Activated naive CD4-positive, alpha-beta T cell treated with anti-CD3 and anti-CD28 coated beads, Interleukin-2, amount 50 U/mL, for 72 hours (primary cell): ENCODE measurements around the gene CUEDC1. TPM values are rescaled to one million over a fixed set of nuclear protein-coding genes. Genes with fewer than 3 reads are reported as not detected.
"Not testable (repeated sequence)": the region's sequence is repeated elsewhere in the genome, so short reads cannot be mapped to it uniquely, and the experiment has no call there.

Experiments used
- ATAC-seq, 2 donors: fragments of 150-1000 bp; cut with Tn5 transposase; 2 replicates each; pipeline ENCODE4 v1.10.0; 2021; ENCODE audit warnings: mild to moderate bottlenecking in 2 of 2, moderate library complexity in 2 of 2
- DNase-seq, 2 donors: peaks; one replicate each; pipeline ENCODE4 v3.0.0; 2021 to 2022; ENCODE audit warnings: low spot score in 2 of 2
- H3K27ac Mint-ChIP-seq, 2 donors: one replicate each; pipeline ENCODE4 v1.8.0; 2022; ENCODE audit warnings: mild to moderate bottlenecking in 2 of 2, mixed read lengths in 2 of 2
- H3K36me3 Mint-ChIP-seq, 2 donors: one replicate each; pipeline ENCODE4 v1.8.0; 2022; ENCODE audit warnings: mixed read lengths in 2 of 2
- H3K9me3 Mint-ChIP-seq, 2 donors: one replicate each; pipeline ENCODE4 v1.8.0; 2022; ENCODE audit warnings: mixed read lengths in 2 of 2
- total RNA-seq, 2 donors: library from RNA; stranded (reverse); gene quantifications; one replicate each; pipeline ENCODE4 v1.2.3, GENCODE V29; 2022

Gene CUEDC1
- total RNA-seq, 2 donors from 2014 or later = 0.84 TPM; not detected in 1

DNA sequence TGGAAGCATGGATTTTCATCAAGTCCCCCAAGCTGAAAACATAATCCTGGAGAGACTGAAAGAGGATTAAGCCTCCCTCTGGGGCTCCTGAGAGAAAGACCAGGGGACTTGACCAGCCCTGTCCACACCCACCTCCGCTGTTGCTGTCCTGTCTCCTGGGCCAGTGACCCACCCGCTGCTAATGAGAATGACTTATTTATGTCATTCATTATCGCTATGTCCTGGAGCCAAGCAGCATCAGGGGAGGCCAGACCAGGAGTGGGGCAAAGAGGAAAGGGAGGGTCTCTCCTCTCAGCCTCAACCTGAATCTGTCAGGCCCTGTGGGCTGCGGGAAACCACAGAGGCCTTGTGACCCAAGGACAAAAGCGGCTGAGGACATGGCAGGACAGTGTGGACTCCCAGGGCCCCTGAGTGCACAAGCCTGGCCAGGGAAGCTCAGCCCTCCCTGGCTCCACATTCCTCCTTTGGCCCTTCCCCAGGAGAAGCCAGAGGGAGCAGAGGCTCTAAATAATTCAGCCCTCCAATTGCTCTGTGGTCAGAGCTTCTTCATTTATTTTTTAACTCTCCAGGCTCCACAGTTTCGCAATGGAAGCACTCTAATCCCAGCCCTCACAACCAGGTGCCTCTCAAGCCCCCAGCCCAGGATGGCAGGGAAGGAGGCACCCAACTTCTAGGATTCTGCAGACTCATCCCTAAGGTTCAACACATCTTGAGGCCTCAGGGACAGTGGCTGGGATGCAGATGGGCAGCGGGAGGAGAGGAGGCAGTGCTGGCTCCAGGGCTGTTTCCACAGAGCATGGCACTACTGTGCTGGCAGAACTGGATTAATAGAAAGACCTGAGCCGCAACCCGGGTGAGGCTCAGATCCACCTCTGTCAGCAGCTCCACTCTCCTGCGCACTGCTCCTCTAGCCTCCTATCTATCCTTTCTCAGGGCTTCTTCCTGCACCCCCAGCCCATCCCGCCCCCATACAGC is 19.1 kb downstream of the CUEDC1 start:
- no peaks in the 10 kb centered on the region for H3K36me3 Mint-ChIP-seq
- no peaks in the 10 kb centered on the region for H3K9me3 Mint-ChIP-seq
- ATAC-seq (no peak), DNase-seq (no peak)
- H3K27ac Mint-ChIP-seq = peak overlapping the region in 1 of 2 donors; percentile 22

DNA sequence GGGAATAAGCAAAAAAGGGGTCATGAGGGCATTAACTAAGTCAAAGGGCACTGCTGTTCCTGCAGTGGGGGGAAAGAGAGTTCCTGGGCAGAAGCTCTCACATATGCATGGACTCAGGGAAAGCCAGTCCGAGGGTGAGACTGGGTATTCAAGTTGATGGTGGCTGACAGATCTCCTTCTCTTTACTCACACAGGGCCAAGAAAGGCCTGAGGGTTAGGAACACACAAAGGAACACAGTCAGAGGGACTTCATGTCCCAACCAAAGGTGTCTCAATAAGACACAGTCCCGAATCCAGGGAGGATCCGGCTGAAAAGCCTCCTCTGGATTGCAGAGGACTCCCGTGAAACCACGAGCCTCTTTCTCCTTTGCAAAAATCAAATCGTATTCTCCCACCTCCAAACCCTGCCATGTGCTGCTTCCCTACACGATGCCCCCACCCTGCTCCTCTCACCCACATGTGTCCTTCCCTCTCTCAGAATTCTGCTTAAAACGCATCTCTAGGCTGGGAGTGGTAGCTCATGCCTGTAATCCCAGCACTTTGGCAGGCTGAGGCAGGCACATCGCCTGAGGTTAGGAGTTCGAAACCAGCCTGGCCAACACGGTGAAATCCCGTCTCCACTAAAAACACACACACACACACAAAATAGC is 23.6 kb downstream of the CUEDC1 start:
- ATAC-seq (no peak), DNase-seq (no peak)
- H3K9me3 Mint-ChIP-seq = no peaks in the 10 kb centered on the region
- no peaks in the 10 kb centered on the region for H3K36me3 Mint-ChIP-seq
- H3K27ac Mint-ChIP-seq = peak overlapping the region in 1 of 2 donors; percentile 22

DNA sequence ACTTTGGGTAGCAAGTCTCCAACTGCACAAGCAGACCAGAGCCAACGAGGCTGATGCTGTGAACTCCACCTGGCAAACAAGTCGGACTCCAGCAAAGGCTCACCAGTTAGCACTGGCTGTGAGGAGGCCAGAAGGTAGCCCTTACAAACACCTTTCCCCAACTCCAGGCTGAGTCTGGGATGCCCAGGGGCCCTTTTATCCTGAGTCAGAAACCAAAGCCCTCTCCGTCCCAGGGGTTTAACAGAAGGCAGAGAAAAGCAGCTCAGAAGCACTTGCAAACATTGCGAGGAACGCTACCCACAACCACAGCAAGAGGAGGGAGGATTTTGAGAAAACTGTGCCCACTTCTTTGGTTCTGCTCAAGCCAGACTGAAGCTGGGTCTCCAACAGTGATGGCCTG is 25.0 kb downstream of the CUEDC1 start:
- H3K36me3 Mint-ChIP-seq = no peaks in the 10 kb centered on the region
- no peak overlapping the region for H3K27ac Mint-ChIP-seq
- DNase-seq (no peak), ATAC-seq (no peak)
- H3K9me3 Mint-ChIP-seq = no peaks in the 10 kb centered on the region

DNA sequence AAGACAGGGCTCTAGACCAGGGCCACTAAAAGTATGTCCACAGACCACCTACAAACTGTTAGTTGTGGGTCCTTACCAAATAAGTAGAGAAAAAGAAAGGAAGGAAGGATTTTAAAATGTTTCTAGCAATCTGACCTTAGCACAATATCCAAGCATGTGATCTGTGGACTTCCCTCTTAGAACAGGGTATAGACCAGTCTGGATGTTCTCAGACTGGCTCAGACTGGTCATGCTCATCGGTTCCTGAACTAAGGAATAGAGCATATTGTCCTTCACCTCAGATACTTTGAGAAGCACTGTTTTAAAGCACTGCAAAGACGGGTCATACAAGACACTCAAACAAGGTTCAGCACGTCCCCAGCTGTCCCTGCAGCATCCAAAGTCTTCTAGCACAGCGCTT is 25.8 kb downstream of the CUEDC1 start:
- DNase-seq (no peak), ATAC-seq (no peak)
- Mint-ChIP-seq H3K9me3 (no peaks in the 10 kb centered on the region), H3K27ac (no peak overlapping the region), H3K36me3 (no peaks in the 10 kb centered on the region)

DNA sequence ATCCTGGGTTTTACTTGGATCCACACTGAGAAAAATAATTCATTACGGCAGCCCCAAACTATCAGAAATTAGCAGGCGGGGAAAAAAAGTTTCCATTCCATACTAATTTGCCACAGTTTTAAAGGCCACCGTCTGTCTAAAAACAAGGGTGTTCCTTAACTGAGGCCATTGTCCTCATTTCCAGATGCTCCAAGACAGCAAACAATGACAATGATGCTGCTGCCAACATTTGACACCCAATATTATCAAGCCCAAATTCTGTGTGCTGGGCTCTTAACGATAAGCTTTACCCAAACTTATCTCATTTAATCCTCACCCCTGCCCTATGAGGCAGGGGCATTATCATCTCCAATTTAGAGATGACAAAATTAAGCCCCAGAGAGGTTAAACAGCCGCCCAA is 26.3 kb downstream of the CUEDC1 start:
- H3K36me3 Mint-ChIP-seq = no peaks in the 10 kb centered on the region
- ATAC-seq (no peak), DNase-seq (no peak)
- H3K27ac Mint-ChIP-seq = no peak overlapping the region
- no peaks in the 10 kb centered on the region for H3K9me3 Mint-ChIP-seq

DNA sequence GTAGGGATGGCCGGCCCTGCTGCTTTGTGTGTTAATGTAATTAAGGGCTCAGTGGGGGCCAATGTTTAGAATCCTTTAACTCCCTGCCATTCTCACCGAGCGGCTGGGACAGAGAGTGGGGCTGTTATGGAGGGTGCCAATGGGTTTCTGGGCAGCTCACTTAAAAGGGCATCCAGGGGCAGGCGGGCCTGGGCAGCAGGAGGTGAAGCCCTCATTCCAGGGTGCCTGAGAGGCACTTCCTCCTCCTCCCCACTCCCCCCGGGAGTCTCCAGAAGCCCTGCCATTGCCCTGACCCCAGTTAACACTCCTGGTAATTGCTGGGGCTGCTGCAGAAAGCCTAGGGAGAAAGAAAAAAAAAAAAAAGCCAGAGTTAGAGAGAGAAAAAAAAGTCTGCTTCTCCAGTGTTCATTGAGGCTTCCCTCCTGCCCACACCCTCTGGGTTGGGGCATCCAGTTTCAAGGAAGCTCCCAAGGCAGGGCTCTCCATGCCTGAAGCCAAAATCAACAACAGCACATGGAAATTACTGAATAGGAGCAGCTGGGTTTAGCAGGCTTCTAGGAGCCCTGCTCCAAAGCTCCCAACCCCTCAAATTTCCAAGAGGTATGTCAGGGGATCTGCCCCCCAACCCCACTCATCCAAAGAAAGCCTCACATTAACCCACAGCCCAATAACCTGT is 28.0 kb downstream of the CUEDC1 start:
- H3K9me3 Mint-ChIP-seq = no peaks in the 10 kb centered on the region
- H3K36me3 Mint-ChIP-seq = no peaks in the 10 kb centered on the region
- H3K27ac Mint-ChIP-seq = peak overlapping the region in 1 of 2 donors; percentile 44
- no peak for DNase-seq
- ATAC-seq = no peak

DNA sequence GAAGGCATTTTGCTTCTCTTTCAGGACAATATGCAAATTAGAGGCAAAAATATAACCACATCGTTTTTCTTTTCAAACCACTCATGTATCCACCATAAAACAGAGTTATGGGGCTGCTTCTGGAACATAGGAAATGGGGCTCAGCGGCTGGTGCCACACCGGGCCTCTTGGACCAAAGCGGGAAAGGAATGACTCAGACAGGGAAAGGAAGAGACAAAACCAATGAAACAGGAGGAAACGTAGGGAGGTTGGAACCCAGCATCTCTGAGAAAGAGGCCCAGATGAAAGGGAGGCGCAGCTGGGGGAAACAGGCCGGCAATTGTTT is 28.5 kb downstream of the CUEDC1 start:
- no peaks in the 10 kb centered on the region for H3K36me3 Mint-ChIP-seq
- no peak for ATAC-seq

DNA sequence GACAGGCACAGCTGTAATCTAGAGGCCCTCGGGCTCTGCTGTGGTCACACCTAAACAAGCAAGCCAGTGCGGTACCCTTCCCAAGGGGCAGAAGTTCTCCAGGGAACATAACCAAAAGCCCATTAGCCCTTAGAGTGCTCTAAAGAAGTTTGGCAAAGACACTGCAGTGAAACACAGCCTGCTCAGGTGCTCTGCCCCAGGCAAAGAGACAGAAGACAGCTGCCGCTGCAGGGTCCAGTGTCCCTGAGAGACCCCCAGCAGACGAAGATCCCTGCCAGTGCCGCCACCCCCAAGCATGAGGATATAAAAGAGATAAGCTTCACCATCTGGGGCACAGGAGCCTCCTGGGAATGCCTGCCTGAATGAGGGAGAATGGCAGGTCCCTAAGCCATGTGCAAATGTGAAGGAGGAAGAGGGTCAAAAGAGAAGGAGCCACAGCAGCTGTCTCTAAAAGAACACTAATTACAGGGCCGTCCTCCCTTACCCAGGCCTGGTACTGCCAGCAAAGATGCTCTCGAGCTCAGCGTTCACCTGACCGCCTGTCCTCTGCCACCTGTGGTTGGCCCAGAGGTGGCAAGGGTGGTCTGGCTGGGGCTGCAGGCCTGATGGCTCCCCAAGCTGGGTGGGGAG is 29.7 kb downstream of the CUEDC1 start:
- ATAC-seq (no peak), DNase-seq (no peak)
- H3K9me3 Mint-ChIP-seq = no peaks in the 10 kb centered on the region
- no peak overlapping the region for H3K27ac Mint-ChIP-seq
- no peaks in the 10 kb centered on the region for H3K36me3 Mint-ChIP-seq

More for the DNA sequence above, 28.5 kb downstream of the CUEDC1 start:
- DNase-seq = no peak
- H3K9me3 Mint-ChIP-seq = no peaks in the 10 kb centered on the region
- no peak overlapping the region for H3K27ac Mint-ChIP-seq

DNA sequence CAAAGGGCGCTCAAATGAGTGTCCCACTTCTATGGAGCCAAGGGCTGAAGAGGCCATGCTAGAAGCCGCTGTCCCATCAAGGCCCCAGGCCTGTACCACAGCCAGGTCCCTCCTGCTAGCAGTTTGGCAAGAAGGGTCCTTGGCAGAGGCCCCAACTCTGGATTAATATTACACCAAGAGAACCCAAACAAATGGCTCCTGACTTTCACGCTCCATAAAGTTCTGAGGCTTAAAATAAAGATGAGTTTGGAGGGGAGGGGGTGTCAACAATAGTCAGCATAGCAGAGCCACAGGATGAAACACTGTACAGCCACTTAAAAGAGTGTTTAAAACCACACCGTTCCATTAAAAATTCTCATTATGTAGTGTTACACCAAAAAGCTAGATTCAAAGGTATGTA is 30.5 kb downstream of the CUEDC1 start:
- Mint-ChIP-seq H3K36me3 (no peaks in the 10 kb centered on the region), H3K9me3 (no peaks in the 10 kb centered on the region), H3K27ac (no peak overlapping the region)
- peak in 1 of 2 donors; percentile 61 for ATAC-seq
- no peak for DNase-seq

DNA sequence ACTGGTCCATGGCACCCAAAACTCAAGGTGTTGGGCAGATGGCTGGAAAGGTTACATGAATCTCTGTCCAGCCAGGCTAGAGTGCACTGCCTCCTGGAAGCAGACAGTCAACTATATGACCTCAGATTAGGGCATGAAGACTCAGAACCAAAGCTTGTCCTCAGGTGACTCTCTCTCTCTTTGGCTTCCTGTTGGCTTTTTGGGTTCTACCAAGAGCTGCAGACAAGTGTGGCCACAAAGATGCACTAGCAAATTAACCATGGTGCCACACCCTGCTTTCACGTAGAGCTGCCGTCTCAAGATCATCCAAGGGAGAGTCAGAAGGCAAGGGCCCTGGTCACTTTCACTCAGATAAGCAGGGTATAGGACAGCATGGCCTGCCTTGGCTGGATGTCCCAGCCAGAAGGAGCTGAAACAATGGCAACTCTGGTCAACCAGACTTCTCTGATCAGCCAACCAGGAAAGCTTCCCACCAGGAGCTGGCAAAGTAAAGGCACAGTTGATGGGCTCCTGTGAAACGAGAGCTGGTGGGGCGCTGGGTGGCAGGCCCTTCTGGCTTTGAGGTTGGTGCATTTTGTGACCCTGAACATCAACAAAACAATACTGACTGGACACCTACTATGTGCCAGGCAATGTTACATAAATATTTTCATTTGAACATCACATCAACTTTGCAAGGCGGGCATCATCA is 31.9 kb downstream of the CUEDC1 start:
- ATAC-seq (peak in 1 of 2 donors; percentile 22), DNase-seq (no peak)
- Mint-ChIP-seq H3K36me3 (no peaks in the 10 kb centered on the region), H3K27ac (no peak overlapping the region), H3K9me3 (no peaks in the 10 kb centered on the region)

DNA sequence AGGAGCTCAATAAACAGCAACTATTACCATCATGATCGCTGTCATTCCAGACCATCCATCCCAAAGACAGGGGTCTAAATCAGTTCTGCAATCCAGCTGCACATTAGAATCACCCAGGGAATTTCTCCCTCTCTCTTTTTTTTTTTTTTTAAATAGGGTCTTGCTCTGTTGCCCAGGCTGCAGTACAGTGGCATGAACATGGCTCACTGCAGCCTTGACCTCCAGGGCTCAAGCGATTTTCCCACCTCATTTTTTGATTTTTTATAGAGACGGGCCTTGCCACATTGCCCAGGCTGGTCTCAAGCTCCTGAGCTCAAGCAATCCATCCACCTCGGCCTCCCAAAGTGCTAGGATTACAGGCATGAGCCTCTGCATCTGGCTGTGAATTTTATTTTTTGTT is 32.5 kb downstream of the CUEDC1 start:
- not testable (repeated sequence) for H3K27ac Mint-ChIP-seq, H3K36me3 Mint-ChIP-seq, ATAC-seq, DNase-seq, H3K9me3 Mint-ChIP-seq

DNA sequence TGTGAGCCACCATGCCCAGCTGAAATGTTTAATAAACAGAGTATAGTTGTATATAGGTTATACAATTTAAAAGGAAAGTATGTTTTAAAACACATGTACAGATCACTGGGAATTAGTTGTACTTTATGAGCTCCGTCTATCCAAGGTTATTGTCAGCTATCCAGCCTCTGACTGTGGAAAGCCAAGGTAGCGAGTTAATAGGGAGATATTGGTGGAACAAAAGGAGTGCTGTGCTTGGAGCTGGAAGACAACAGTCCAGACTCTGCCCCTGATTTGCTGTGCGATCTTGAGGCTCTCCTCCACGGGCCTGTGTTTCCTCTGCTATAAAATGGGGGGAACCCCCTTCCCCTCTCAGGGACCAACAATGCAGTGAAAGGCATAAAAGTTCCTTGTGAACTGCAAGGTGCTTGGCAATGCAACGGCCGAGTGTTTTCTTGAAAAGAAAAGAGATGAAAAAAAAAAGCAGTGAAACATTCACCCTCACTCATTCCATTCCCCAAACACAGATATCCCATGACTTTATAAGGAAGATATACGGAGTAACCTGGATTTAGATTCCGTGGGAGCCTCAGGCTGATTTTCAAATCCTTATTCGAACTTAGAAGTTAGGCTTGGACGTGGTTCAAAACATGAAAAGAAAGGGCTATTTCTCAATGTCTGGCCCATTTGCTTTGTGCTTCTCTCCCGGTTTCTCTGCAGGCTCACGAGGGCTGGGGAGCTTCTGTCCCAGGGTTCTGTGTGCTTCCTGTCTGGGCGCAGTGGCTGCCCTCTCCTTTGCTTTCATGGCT is 34.1 kb downstream of the CUEDC1 start:
- H3K36me3 Mint-ChIP-seq = no peaks in the 10 kb centered on the region
- no peaks in the 10 kb centered on the region for H3K9me3 Mint-ChIP-seq
- H3K27ac Mint-ChIP-seq = no peak overlapping the region
- ATAC-seq (no peak), DNase-seq (no peak)

DNA sequence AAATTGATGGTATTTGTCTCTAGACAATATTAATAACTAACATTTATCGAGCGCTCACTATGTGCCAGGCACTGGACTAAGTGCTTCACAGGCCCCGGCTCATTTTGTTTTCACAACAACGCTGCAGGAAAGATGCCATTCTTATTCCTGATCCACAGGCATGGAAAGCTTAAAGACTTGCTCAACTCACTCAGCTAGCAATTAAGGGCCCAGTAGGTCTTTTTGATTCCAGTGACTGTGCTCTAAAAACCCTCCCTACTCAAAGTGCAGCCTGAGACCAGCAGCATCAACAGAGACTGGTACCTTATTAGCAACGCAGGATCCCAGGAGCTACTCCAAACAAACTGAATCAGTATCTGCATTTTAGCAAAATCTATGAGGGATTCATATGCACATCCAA is 35.3 kb downstream of the CUEDC1 start:
- ATAC-seq (no peak), DNase-seq (no peak)
- no peaks in the 10 kb centered on the region for H3K9me3 Mint-ChIP-seq
- H3K27ac Mint-ChIP-seq = no peak overlapping the region
- no peaks in the 10 kb centered on the region for H3K36me3 Mint-ChIP-seq

DNA sequence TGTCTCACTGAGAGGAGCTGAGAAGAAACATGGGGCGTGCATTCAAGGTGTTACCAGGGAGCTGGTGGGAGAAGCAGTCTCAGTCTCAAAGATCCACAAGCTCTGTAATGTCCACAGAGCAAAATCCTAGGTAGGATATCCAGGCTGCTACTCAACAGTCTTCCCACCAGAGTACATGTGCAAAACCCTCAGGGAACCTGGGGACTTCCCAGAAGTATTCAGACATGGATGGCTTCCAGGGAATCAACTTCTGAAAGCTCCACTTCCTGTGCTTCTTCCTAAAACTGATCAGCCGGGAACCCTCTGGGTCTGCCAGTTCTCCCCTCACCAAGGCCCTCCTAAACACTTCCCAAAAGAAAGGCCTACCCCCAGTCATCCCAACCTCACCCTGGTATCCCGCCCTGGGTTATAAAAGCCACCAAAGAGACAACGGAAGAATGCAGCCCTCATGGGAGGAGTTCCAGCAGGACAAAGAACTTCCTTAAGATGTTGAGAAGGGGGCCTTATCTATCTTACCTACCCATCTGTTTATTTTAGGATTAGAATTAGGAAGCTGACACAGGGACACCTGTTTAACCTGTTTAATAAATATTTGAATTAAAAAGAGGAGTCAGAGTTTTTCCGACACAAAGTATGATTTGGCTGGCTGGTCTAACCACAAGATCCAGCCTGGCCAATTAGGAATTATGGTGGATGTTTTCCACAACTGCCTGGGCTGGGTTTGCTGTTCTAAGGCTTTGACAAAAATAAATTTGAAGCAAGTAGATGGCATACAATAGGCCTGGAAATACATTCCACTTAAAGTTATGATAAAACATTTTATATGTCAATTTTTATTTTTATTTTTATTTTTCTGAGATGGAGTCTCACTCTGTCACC is 37.0 kb downstream of the CUEDC1 start:
- no peak overlapping the region for H3K27ac Mint-ChIP-seq
- ATAC-seq = no peak

More for the DNA sequence above, 37.0 kb downstream of the CUEDC1 start:
- H3K36me3 Mint-ChIP-seq = no peaks in the 10 kb centered on the region
- no peak for DNase-seq
- no peaks in the 10 kb centered on the region for H3K9me3 Mint-ChIP-seq
